ENCODE measurements around the gene AHCYL2.
"Not testable (repeated sequence)": the region's sequence is repeated elsewhere in the genome, so short reads cannot be mapped to it uniquely, and the experiment has no call there.

DNA sequence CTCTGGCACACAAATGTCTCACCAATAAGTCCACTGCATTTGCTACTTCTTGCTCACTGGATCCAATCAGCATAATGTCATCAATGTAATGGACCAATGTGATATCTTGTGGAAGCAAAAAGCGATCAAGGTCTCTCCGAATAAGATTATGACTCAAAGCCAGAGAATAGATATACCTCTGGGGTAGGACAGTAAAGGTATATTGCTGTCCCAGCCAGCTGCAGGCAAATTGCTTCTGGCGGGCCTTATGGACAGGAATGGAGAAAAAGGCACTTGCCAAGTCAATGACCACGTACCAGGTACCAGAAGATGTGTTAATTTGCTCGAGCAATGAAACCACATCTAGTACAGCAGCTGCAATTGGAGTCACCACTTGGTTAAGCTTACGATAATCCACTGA, 222.6 kb downstream of the AHCYL2 start:
- TF ChIP-seq, protein P1, sequence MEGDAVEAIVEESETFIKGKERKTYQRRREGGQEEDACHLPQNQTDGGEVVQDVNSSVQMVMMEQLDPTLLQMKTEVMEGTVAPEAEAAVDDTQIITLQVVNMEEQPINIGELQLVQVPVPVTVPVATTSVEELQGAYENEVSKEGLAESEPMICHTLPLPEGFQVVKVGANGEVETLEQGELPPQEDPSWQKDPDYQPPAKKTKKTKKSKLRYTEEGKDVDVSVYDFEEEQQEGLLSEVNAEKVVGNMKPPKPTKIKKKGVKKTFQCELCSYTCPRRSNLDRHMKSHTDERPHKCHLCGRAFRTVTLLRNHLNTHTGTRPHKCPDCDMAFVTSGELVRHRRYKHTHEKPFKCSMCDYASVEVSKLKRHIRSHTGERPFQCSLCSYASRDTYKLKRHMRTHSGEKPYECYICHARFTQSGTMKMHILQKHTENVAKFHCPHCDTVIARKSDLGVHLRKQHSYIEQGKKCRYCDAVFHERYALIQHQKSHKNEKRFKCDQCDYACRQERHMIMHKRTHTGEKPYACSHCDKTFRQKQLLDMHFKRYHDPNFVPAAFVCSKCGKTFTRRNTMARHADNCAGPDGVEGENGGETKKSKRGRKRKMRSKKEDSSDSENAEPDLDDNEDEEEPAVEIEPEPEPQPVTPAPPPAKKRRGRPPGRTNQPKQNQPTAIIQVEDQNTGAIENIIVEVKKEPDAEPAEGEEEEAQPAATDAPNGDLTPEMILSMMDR (IDR thresholded peaks at IDR 0.05; ENCODE audit: poor library complexity, severe bottlenecking), result not testable (repeated sequence)
- TF ChIP-seq SMC3 (conservative IDR thresholded peaks at IDR 0.05; ENCODE audit: poor library complexity); POLR2AphosphoS5 (IDR thresholded peaks at IDR 0.05); EZH2 (IDR thresholded peaks at IDR 0.05; ENCODE audit: borderline replicate concordance, insufficient read depth, low read length, poor library complexity, severe bottlenecking): not testable (repeated sequence)
- TF ChIP-seq, protein P2, sequence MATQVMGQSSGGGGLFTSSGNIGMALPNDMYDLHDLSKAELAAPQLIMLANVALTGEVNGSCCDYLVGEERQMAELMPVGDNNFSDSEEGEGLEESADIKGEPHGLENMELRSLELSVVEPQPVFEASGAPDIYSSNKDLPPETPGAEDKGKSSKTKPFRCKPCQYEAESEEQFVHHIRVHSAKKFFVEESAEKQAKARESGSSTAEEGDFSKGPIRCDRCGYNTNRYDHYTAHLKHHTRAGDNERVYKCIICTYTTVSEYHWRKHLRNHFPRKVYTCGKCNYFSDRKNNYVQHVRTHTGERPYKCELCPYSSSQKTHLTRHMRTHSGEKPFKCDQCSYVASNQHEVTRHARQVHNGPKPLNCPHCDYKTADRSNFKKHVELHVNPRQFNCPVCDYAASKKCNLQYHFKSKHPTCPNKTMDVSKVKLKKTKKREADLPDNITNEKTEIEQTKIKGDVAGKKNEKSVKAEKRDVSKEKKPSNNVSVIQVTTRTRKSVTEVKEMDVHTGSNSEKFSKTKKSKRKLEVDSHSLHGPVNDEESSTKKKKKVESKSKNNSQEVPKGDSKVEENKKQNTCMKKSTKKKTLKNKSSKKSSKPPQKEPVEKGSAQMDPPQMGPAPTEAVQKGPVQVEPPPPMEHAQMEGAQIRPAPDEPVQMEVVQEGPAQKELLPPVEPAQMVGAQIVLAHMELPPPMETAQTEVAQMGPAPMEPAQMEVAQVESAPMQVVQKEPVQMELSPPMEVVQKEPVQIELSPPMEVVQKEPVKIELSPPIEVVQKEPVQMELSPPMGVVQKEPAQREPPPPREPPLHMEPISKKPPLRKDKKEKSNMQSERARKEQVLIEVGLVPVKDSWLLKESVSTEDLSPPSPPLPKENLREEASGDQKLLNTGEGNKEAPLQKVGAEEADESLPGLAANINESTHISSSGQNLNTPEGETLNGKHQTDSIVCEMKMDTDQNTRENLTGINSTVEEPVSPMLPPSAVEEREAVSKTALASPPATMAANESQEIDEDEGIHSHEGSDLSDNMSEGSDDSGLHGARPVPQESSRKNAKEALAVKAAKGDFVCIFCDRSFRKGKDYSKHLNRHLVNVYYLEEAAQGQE (IDR thresholded peaks at IDR 0.05; ENCODE audit: borderline replicate concordance), result not testable (repeated sequence)

Measured in neural cell (in vitro differentiated cells).